K562 (cell line): Measurements from ENCODE around the gene MRPS6. TPM values are rescaled to one million over a fixed set of nuclear protein-coding genes. Genes with fewer than 3 reads are reported as not detected.

Experiments
- CREM ChIP-seq: IDR thresholded peaks from 2 replicates; pipeline ENCODE4 v1.6.1; 2014; ENCODE audit warnings: antibody characterized with exemption, low read depth
- CSDE1 ChIP-seq, 2 experiments: fragments of 450-650 bp; IDR thresholded peaks; 2 replicates each; pipeline ENCODE4 v1.6.1; 2016; ENCODE audit warnings: mild to moderate bottlenecking in 1 of 2
- FIP1L1 ChIP-seq: fragments of 200-400 bp; formaldehyde crosslinking; IDR thresholded peaks from 2 replicates; pipeline ENCODE4 v1.6.1; 2018; ENCODE audit warnings: mild to moderate bottlenecking, low read depth, low read length; ENCODE audit not compliant: poor library complexity, severe bottlenecking
- HDAC1 ChIP-seq, 2 experiments: fragments of 450-650 bp; IDR thresholded peaks; 2 replicates each; pipeline ENCODE4 v1.6.1; 2016 to 2017; ENCODE audit warnings: inconsistent platforms in 1 of 2, mild to moderate bottlenecking in 1 of 2, moderate library complexity in 1 of 2
- JUNB ChIP-seq: fragments of 450-650 bp; formaldehyde crosslinking; conservative IDR thresholded peaks from 2 replicates; pipeline ENCODE4 v1.4.0; 2020; ENCODE audit warnings: mild to moderate bottlenecking
- KDM1A ChIP-seq, 2 experiments: fragments of 450-650 bp; IDR thresholded peaks; 2 replicates each; pipeline ENCODE4 v1.6.1; 2016; ENCODE audit warnings: mild to moderate bottlenecking in 2 of 2
- POLR2H ChIP-seq: IDR thresholded peaks from 2 replicates; pipeline ENCODE4 v1.6.1; 2016; ENCODE audit warnings: missing genetic modification characterization, low read depth, mild to moderate bottlenecking, control low read depth, missing compliant biosample characterization, moderate library complexity
- RNF2 ChIP-seq: sonication (generic); IDR thresholded peaks from 2 replicates; pipeline ENCODE4 v1.6.1; 2016
- SMAD4 ChIP-seq: fragments of 250-450 bp; sonication (Bioruptor Pico); conservative IDR thresholded peaks from 2 replicates; pipeline ENCODE4 v1.8.0; 2021; ENCODE audit warnings: inconsistent platforms, mild to moderate bottlenecking, moderate library complexity
- SMARCA5 ChIP-seq: fragments of 450-650 bp; IDR thresholded peaks from 2 replicates; pipeline ENCODE4 v1.6.1; 2016
- ZNF121 ChIP-seq: sonication (generic); formaldehyde crosslinking; conservative IDR thresholded peaks from 2 replicates; pipeline ENCODE4 v1.8.0; 2022; ENCODE audit warnings: missing genetic modification reagents
- ZNF77 ChIP-seq: fragments of 250-450 bp; sonication (Bioruptor Pico); IDR thresholded peaks from 2 replicates; pipeline ENCODE4 v1.5.0; 2020
- polyA plus RNA-seq, 8 experiments: library from polyadenylated mRNA; depleted of rRNA in 4 of 8; stranded (reverse) in 5 of 8; unstranded in 3 of 8; fragments of >200 nt; fragmentation: Nextera tagmentation in 2 of 8; fragmentation: Illumina TruSeq in 1 of 8; extraction: Ambion mirVana in 2 of 8; extraction: Trizol in 1 of 8; gene quantifications; 2 replicates each; pipeline versions ENCODE4 v1.2.1 to v1.2.3, GENCODE V29; 2011 to 2014; ENCODE audit warnings: inconsistent platforms in 1 of 8, missing spikeins in 1 of 8
- total RNA-seq, 7 experiments: library from RNA; depleted of rRNA in 6 of 7; stranded (reverse); fragments of >200 nt in 6 of 7; fragmentation: Illumina TruSeq in 2 of 7; extraction: Trizol in 2 of 7; gene quantifications; 2 replicates each; pipeline versions ENCODE4 v1.2.1 to v1.2.3, GENCODE V29; 2011 to 2021; ENCODE audit warnings: low replicate concordance in 1 of 7
- TF ChIP-seq, protein P1 (sequence below): fragments of 450-650 bp; formaldehyde crosslinking; IDR thresholded peaks from 2 replicates; pipeline ENCODE4 v1.4.0; 2020; ENCODE audit warnings: mild to moderate bottlenecking, moderate library complexity
- TF ChIP-seq, protein P2 (sequence below): fragments of 250-450 bp; sonication (Bioruptor Pico); IDR thresholded peaks from 2 replicates; pipeline ENCODE4 v1.8.0; 2022; ENCODE audit warnings: inconsistent platforms, mild to moderate bottlenecking, moderate library complexity, borderline replicate concordance
- TF ChIP-seq, protein P3 (sequence below): fragments of 150-350 bp; conservative IDR thresholded peaks from 2 replicates; pipeline ENCODE4 v1.6.1; 2014; ENCODE audit warnings: low read length
- TF ChIP-seq, protein P4 (sequence below): fragments of 250-450 bp; sonication (Bioruptor Pico); IDR thresholded peaks from 2 replicates; pipeline ENCODE4 v1.8.0; 2021; ENCODE audit warnings: mild to moderate bottlenecking, moderate library complexity
- TF ChIP-seq, protein P5 (sequence below): fragments of 250-450 bp; sonication (Bioruptor Pico); IDR thresholded peaks from 2 replicates; pipeline ENCODE4 v1.6.1; 2021; ENCODE audit warnings: mild to moderate bottlenecking
- TF ChIP-seq, protein P6 (sequence below): fragments of 450-650 bp; formaldehyde crosslinking; IDR thresholded peaks from 2 replicates; pipeline ENCODE4 v1.4.0; 2022; ENCODE audit warnings: mild to moderate bottlenecking, moderate library complexity

Gene MRPS6
- total and polyA plus RNA-seq, 9 of the 15 experiments (the other 6 are each of a cell fraction or from before 2014, with no cell fraction given) = 26.1 to 72.0 (median 39.3) TPM

DNA sequence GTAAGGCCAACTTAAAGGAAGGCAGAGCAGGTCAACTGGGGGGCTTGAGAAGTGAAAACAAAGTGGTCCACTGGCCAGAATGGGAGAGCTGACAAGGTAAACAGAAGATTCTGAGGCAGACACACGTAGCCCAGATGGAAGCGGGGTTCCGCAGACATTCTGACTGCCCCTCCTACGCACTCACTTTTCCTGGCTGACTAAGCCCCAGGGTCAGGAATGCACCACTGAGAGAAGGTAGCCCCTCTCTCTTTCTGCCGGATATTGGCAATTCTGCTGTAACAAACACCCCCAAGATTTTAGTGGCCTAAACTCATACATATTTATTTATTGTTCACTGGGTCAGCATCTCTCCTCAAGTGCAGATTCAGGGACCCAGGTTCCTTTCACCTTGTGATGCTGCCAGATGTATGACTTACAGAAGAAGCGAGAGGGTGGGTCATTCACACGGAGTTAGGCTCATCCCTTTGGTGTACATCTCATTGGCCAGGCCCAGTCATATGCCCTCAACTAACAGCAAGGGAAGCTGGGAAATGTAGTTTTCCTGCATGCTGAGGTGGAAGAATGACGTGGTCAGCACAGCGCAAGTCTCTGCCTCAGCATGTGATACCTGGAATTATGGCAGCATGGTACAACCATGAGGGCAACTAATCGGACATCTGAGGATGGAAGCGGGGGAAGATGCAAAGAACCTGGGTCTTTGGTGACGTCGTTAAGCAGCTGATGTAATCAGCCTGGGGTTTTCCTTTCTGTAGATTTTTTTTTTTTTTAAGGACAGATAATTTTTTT is 43.4 kb upstream of the MRPS6 start (continued):
- TF ChIP-seq, protein P1, sequence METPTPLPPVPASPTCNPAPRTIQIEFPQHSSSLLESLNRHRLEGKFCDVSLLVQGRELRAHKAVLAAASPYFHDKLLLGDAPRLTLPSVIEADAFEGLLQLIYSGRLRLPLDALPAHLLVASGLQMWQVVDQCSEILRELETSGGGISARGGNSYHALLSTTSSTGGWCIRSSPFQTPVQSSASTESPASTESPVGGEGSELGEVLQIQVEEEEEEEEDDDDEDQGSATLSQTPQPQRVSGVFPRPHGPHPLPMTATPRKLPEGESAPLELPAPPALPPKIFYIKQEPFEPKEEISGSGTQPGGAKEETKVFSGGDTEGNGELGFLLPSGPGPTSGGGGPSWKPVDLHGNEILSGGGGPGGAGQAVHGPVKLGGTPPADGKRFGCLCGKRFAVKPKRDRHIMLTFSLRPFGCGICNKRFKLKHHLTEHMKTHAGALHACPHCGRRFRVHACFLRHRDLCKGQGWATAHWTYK (CRISPR knock-in tag) = no peak
- TF ChIP-seq SMAD4 (CRISPR knock-in tag) (0 out of 2 replicates have a peak, but pooled peaks have one; percentile 38), RNF2 (0 out of 2 replicates have a peak, but pooled peaks have one; percentile 14), KDM1A (IDR thresholded peaks at IDR 0.05) (no peak), SMARCA5 (no peak), HDAC1 (IDR thresholded peaks at IDR 0.05) (no peak), CSDE1 (IDR thresholded peaks at IDR 0.05) (no peak), CREM (peak; percentile 97), JUNB (CRISPR knock-in tag) (no peak), POLR2H (tag) (no peak), ZNF77 (CRISPR knock-in tag) (no peak), FIP1L1 (no peak), ZNF121 (CRISPR knock-in tag) (no peak)
- TF ChIP-seq, protein P2, sequence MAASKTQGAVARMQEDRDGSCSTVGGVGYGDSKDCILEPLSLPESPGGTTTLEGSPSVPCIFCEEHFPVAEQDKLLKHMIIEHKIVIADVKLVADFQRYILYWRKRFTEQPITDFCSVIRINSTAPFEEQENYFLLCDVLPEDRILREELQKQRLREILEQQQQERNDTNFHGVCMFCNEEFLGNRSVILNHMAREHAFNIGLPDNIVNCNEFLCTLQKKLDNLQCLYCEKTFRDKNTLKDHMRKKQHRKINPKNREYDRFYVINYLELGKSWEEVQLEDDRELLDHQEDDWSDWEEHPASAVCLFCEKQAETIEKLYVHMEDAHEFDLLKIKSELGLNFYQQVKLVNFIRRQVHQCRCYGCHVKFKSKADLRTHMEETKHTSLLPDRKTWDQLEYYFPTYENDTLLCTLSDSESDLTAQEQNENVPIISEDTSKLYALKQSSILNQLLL = no peak
- TF ChIP-seq, protein P3, sequence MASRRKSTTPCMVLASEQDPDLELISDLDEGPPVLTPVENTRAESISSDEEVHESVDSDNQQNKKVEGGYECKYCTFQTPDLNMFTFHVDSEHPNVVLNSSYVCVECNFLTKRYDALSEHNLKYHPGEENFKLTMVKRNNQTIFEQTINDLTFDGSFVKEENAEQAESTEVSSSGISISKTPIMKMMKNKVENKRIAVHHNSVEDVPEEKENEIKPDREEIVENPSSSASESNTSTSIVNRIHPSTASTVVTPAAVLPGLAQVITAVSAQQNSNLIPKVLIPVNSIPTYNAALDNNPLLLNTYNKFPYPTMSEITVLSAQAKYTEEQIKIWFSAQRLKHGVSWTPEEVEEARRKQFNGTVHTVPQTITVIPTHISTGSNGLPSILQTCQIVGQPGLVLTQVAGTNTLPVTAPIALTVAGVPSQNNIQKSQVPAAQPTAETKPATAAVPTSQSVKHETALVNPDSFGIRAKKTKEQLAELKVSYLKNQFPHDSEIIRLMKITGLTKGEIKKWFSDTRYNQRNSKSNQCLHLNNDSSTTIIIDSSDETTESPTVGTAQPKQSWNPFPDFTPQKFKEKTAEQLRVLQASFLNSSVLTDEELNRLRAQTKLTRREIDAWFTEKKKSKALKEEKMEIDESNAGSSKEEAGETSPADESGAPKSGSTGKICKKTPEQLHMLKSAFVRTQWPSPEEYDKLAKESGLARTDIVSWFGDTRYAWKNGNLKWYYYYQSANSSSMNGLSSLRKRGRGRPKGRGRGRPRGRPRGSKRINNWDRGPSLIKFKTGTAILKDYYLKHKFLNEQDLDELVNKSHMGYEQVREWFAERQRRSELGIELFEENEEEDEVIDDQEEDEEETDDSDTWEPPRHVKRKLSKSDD = no peak
- TF ChIP-seq, protein P4, sequence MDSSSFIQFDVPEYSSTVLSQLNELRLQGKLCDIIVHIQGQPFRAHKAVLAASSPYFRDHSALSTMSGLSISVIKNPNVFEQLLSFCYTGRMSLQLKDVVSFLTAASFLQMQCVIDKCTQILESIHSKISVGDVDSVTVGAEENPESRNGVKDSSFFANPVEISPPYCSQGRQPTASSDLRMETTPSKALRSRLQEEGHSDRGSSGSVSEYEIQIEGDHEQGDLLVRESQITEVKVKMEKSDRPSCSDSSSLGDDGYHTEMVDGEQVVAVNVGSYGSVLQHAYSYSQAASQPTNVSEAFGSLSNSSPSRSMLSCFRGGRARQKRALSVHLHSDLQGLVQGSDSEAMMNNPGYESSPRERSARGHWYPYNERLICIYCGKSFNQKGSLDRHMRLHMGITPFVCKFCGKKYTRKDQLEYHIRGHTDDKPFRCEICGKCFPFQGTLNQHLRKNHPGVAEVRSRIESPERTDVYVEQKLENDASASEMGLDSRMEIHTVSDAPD = no peak
- TF ChIP-seq, protein P5, sequence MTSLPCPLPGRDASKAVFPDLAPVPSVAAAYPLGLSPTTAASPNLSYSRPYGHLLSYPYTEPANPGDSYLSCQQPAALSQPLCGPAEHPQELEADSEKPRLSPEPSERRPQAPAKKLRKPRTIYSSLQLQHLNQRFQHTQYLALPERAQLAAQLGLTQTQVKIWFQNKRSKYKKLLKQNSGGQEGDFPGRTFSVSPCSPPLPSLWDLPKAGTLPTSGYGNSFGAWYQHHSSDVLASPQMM (CRISPR knock-in tag) = no peak
- TF ChIP-seq, protein P6, sequence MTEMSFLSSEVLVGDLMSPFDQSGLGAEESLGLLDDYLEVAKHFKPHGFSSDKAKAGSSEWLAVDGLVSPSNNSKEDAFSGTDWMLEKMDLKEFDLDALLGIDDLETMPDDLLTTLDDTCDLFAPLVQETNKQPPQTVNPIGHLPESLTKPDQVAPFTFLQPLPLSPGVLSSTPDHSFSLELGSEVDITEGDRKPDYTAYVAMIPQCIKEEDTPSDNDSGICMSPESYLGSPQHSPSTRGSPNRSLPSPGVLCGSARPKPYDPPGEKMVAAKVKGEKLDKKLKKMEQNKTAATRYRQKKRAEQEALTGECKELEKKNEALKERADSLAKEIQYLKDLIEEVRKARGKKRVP = peak; percentile 87
